DOHH2 (cell line): ENCODE results near the gene LRMDA.

Source experiments
- CTCF ChIP-seq: fragments of 200-600 bp; sonication (generic); IDR thresholded peaks from one replicate; pipeline ENCODE4 v1.5.1; 2014; ENCODE audit warnings: antibody characterized with exemption, mild to moderate bottlenecking, low read depth, low read length; ENCODE audit not compliant: poor library complexity, severe bottlenecking
- EZH2phosphoT487 ChIP-seq: fragments of 200-600 bp; sonication (generic); IDR thresholded peaks from 2 replicates; pipeline ENCODE4 v1.6.1; 2017; ENCODE audit warnings: borderline replicate concordance, mild to moderate bottlenecking, antibody characterized with exemption, low read length, moderate library complexity, mixed read lengths

GRCh38 chr10:75607576-75607975 lies 176.2 kb downstream of the LRMDA start:
- TF ChIP-seq CTCF, result no peak
- TF ChIP-seq EZH2phosphoT487, result no peak
